COR-L47 (cell line): ENCODE data around the gene TBPL1.
"Not testable (repeated sequence)": the region's sequence is repeated elsewhere in the genome, so short reads cannot be mapped to it uniquely, and the experiment has no call there.

ENCODE experiments used
- DNase-seq: peaks from one replicate; lab custom pipeline; 2025; lab: John Stamatoyannopoulos, UW

The TBPL1 gene

GRCh38 chr6:133973109-133973971, 20.3 kb downstream of the TBPL1 start:
- DNase-seq: no peak

- no peak for DNase-seq
Measured at GRCh38 chr6:133977983-133978895, 25.2 kb downstream of the TBPL1 start.

- no peak for DNase-seq
Measured at GRCh38 chr6:133978896-133979240, 25.8 kb downstream of the TBPL1 start.

GRCh38 chr6:133979269-133979963, 26.4 kb downstream of the TBPL1 start:
- not testable (repeated sequence) for DNase-seq

GRCh38 chr6:133980168-133980567, 27.1 kb downstream of the TBPL1 start:
- no peak for DNase-seq

GRCh38 chr6:133983099-133983939, 30.3 kb downstream of the TBPL1 start:
- no peak for DNase-seq

GRCh38 chr6:133985970-133986369, 32.9 kb downstream of the TBPL1 start:
- DNase-seq: no peak

GRCh38 chr6:133986942-133987341, 33.9 kb downstream of the TBPL1 start:
- DNase-seq: no peak

GRCh38 chr6:133989525-133989924, 36.5 kb downstream of the TBPL1 start:
- no peak for DNase-seq

GRCh38 chr6:133990321-133990720, 37.3 kb downstream of the TBPL1 start:
- no peak for DNase-seq

GRCh38 chr6:133991096-133991593, 38.1 kb downstream of the TBPL1 start:
- DNase-seq: no peak

- no peak for DNase-seq
Measured at GRCh38 chr6:133992992-133993680, 40.1 kb downstream of the TBPL1 start.

- DNase-seq: no peak
Measured at GRCh38 chr6:133995296-133995695, 42.3 kb downstream of the TBPL1 start.

- DNase-seq: no peak
Measured at GRCh38 chr6:133995758-133996157, 42.7 kb downstream of the TBPL1 start.

- no peak for DNase-seq
Measured at GRCh38 chr6:133997267-133997666, 44.2 kb downstream of the TBPL1 start.

- no peak for DNase-seq
Measured at GRCh38 chr6:133999305-133999704, 46.3 kb downstream of the TBPL1 start.

- no peak for DNase-seq
Measured at GRCh38 chr6:134000443-134000842, 47.4 kb downstream of the TBPL1 start.

- no peak for DNase-seq
Measured at GRCh38 chr6:134002821-134003220, 49.8 kb downstream of the TBPL1 start.

- DNase-seq: no peak
Measured at GRCh38 chr6:134003542-134003951, 50.5 kb downstream of the TBPL1 start.

GRCh38 chr6:134004714-134005113, 51.7 kb downstream of the TBPL1 start:
- no peak for DNase-seq

GRCh38 chr6:134005800-134006199, 52.8 kb downstream of the TBPL1 start:
- DNase-seq: no peak
